B cell (primary cell): ENCODE measurements around the gene STX18. TPM values are rescaled to one million over a fixed set of nuclear protein-coding genes. Genes with fewer than 3 reads are reported as not detected.
"Not testable (repeated sequence)": the region's sequence is repeated elsewhere in the genome, so short reads cannot be mapped to it uniquely, and the experiment has no call there.

Experiments used
- ATAC-seq: fragments of 200-7000 bp; cut with Tn5 transposase; one replicate; pipeline ENCODE4 v1.10.0; 2021; ENCODE audit warnings: low read depth, mild to moderate bottlenecking, moderate number of reproducible peaks, moderate library complexity
- CTCF ChIA-PET: fragments of 350-600 bp; sonication (Branson Sonifier 250); formaldehyde crosslinking; loops from one replicate; lab custom pipeline; 2021; ENCODE audit warnings: antibody characterized with exemption, inconsistent platforms; lab: Charles Lee
- POLR2A ChIA-PET: fragments of 350-600 bp; sonication (Branson Sonifier 250); formaldehyde crosslinking; loops from one replicate; lab custom pipeline; 2021; ENCODE audit warnings: antibody characterized with exemption; lab: Charles Lee
- DNase-seq: peaks from one replicate; pipeline ENCODE4 v3.0.0; 2013
- H2AFZ ChIP-seq: 2 replicates; pipeline ENCODE4 v1.6.1; 2012; ENCODE audit warnings: mild to moderate bottlenecking, low read depth, low read length; ENCODE audit not compliant: insufficient read depth, poor library complexity, severe bottlenecking
- H3K27ac ChIP-seq, 2 donors: 1 replicate in 1 of 2; 2 replicates in 1 of 2; pipeline ENCODE4 v1.5.1; 2012 to 2013; ENCODE audit warnings: low read length in 2 of 2, mild to moderate bottlenecking in 2 of 2, moderate library complexity in 1 of 2
- H3K27me3 ChIP-seq, 4 experiments: fragments of 200-600 bp in 1 of 4; sonication (generic) in 1 of 4; replicated peaks in 1 of 4; 1 replicate in 2 of 4; 2 replicates in 2 of 4; pipeline versions ENCODE4 v1.6.1 to v1.7.0; 2013 to 2016; ENCODE audit warnings: low read length in 3 of 4, mild to moderate bottlenecking in 2 of 4, mixed read lengths in 1 of 4, moderate library complexity in 1 of 4; ENCODE audit not compliant: insufficient read depth in 4 of 4, control insufficient read depth in 3 of 4; ENCODE audit errors: control extremely low read depth in 1 of 4
- H3K36me3 ChIP-seq, 2 experiments: replicated peaks in 1 of 2; 1 replicate in 1 of 2; 2 replicates in 1 of 2; pipeline versions ENCODE4 v1.6.1 to v1.7.1; 2013; ENCODE audit warnings: low read length in 1 of 2; ENCODE audit not compliant: insufficient read depth in 2 of 2, control insufficient read depth in 1 of 2; ENCODE audit errors: control extremely low read depth in 1 of 2, extremely low read depth in 1 of 2
- H3K4me1 ChIP-seq, 2 donors: fragments of 200-600 bp in 1 of 2; sonication (generic) in 1 of 2; 1 replicate in 1 of 2; 2 replicates in 1 of 2; pipeline versions ENCODE4 v1.5.1 to v1.6.1; 2013 to 2017; ENCODE audit warnings: low read length in 2 of 2; ENCODE audit not compliant: control insufficient read depth in 2 of 2, insufficient read depth in 2 of 2
- H3K4me2 ChIP-seq: replicated peaks from 2 replicates; pipeline ENCODE3; 2012; ENCODE audit warnings: mild to moderate bottlenecking, low read depth, low read length; ENCODE audit not compliant: poor library complexity, severe bottlenecking
- H3K4me3 ChIP-seq, 5 experiments: fragments of 200-600 bp in 1 of 5; sonication (generic) in 1 of 5; 1 replicate in 3 of 5; 2 replicates in 2 of 5; pipeline versions ENCODE4 v1.5.1 to v1.7.0; 2011 to 2016; ENCODE audit warnings: low read length in 4 of 5, mild to moderate bottlenecking in 4 of 5, low read depth in 2 of 5, control low read depth in 1 of 5, moderate library complexity in 1 of 5; ENCODE audit not compliant: insufficient read depth in 1 of 5; ENCODE audit errors: control extremely low read depth in 1 of 5, extremely low read depth in 1 of 5
- H3K79me2 ChIP-seq: fragments of 200-600 bp; sonication (generic); one replicate; pipeline ENCODE4 v1.6.0; 2016; ENCODE audit warnings: low read length; ENCODE audit not compliant: control insufficient read depth, insufficient read depth
- H3K9ac ChIP-seq: fragments of 200-600 bp; sonication (generic); 2 replicates; pipeline ENCODE4 v1.6.1; 2017; ENCODE audit warnings: mild to moderate bottlenecking, low read length, moderate library complexity
- H3K9me3 ChIP-seq, 3 donors: one replicate each; pipeline versions ENCODE4 v1.6.1 to v1.7.1; 2013; ENCODE audit warnings: low read length in 2 of 3; ENCODE audit not compliant: control insufficient read depth in 2 of 3, insufficient read depth in 1 of 3; ENCODE audit errors: control extremely low read depth in 1 of 3
- H4K20me1 ChIP-seq: 2 replicates; pipeline ENCODE4 v1.6.0; 2012; ENCODE audit warnings: mild to moderate bottlenecking, low read length; ENCODE audit not compliant: insufficient read depth, control insufficient read depth, poor library complexity, severe bottlenecking
- H3K27ac Mint-ChIP-seq: one replicate; pipeline ENCODE4 v1.8.0; 2021; ENCODE audit warnings: mixed read lengths
- H3K27me3 Mint-ChIP-seq: one replicate; pipeline ENCODE4 v1.8.0; 2021; ENCODE audit warnings: mixed read lengths
- H3K4me1 Mint-ChIP-seq: one replicate; pipeline ENCODE4 v1.8.0; 2021; ENCODE audit warnings: mixed read lengths
- H3K4me3 Mint-ChIP-seq: one replicate; pipeline ENCODE4 v1.8.0; 2021; ENCODE audit warnings: mixed read lengths
- H3K9me3 Mint-ChIP-seq: one replicate; pipeline ENCODE4 v1.8.0; 2022; ENCODE audit warnings: mixed read lengths; ENCODE audit not compliant: insufficient read depth
- CTCF ChIP-seq: fragments of 200-600 bp; IDR thresholded peaks from one replicate; pipeline ENCODE4 v1.8.0; 2022; ENCODE audit warnings: antibody characterized with exemption, mild to moderate bottlenecking
- EZH2 ChIP-seq: IDR thresholded peaks from 2 replicates; pipeline ENCODE4 v1.6.1; 2012; ENCODE audit warnings: borderline replicate concordance, low read depth, mild to moderate bottlenecking, moderate library complexity, low read length; ENCODE audit not compliant: insufficient read depth, poor library complexity, severe bottlenecking
- WGBS: methylation state at CpG from one replicate; pipeline ENCODE4 v1.1.5; 2013; ENCODE audit warnings: missing lambda C conversion rate; ENCODE audit not compliant: insufficient coverage; 5-methylcytosine and 5-hydroxymethylcytosine counted together
- intact Hi-C: fragments of 100-400 bp; cut with micrococcal nuclease; formaldehyde crosslinking; loops from one replicate; pipeline ENCODE4 v1.10.0; 2022
- polyA plus RNA-seq: library from polyadenylated mRNA; depleted of rRNA; stranded (reverse); fragments of >200 nt; gene quantifications from 2 replicates; pipeline ENCODE4 v1.2.3, GENCODE V29; 2012
- total RNA-seq, 2 donors: library from RNA; stranded (reverse); fragments of 120-200 nt in 1 of 2; gene quantifications; 1 replicate in 1 of 2; 2 replicates in 1 of 2; pipeline versions ENCODE4 v1.2.3 to v1.2.4, GENCODE V29; 2013 to 2022

STX18 gene
- total and polyA plus RNA-seq, 2 donors (not counting 1 experiment from before 2014, with no cell fraction given): 20.3 to 33.6 TPM

GRCh38 chr4:4568806-4569427 is 27.1 kb upstream of the STX18 start:
- intact Hi-C loops: no loop called here
- Histone ChIP-seq H3K27ac (no peak overlapping the region), H4K20me1 (no peaks in the 10 kb centered on the region), H3K9me3 (no peaks in the 10 kb centered on the region), H2AFZ (no peak overlapping the region), H3K79me2 (no peaks in the 10 kb centered on the region), H3K4me1 (no peaks in the 10 kb centered on the region), H3K4me3 (no peak overlapping the region), H3K36me3 (peaks cover 0 to 1% of the 10 kb centered on the region in 2 experiments), H3K4me2 (no peak overlapping the region), H3K27me3 (no peaks in the 10 kb centered on the region), H3K9ac (no peak overlapping the region)
- ChIA-PET POLR2A (no interaction called here), CTCF (no interaction called here)
- DNase-seq: no peak
- ATAC-seq: no peak
- 100% methylated on average over 3 of the region's 3 CpGs for WGBS
- TF ChIP-seq EZH2: no peak
- no peak for TF ChIP-seq CTCF
- Mint-ChIP-seq H3K9me3 (no peaks in the 10 kb centered on the region), H3K27me3 (no peaks in the 10 kb centered on the region), H3K4me3 (no peak overlapping the region), H3K4me1 (no peaks in the 10 kb centered on the region), H3K27ac (no peak overlapping the region)

- H3K79me2 ChIP-seq, H3K27ac ChIP-seq, H3K27me3 Mint-ChIP-seq, H3K4me3 Mint-ChIP-seq, DNase-seq, H3K9me3 ChIP-seq, H3K36me3 ChIP-seq, H3K4me1 Mint-ChIP-seq, POLR2A ChIA-PET, H3K4me1 ChIP-seq, ATAC-seq, H3K27ac Mint-ChIP-seq, H3K9me3 Mint-ChIP-seq, H3K9ac ChIP-seq, H3K4me2 ChIP-seq, H3K4me3 ChIP-seq, H3K27me3 ChIP-seq, intact Hi-C loops, H4K20me1 ChIP-seq, H2AFZ ChIP-seq, CTCF ChIA-PET: not testable (repeated sequence)
Measured at GRCh38 chr4:4566359-4566758, 24.5 kb upstream of the STX18 start.
